ENCODE data around the gene RNF19B. TPM values are rescaled to one million over a fixed set of nuclear protein-coding genes. Genes with fewer than 3 reads are reported as not detected.
A peak's percentile ranks its signal among the peaks of the same experiment; 100 is the strongest.
"Not testable (repeated sequence)": the region's sequence is repeated elsewhere in the genome, so short reads cannot be mapped to it uniquely, and the experiment has no call there.

RNF19B gene
- total RNA-seq, 1 donor from 2014 or later = 18.8 TPM

DNA sequence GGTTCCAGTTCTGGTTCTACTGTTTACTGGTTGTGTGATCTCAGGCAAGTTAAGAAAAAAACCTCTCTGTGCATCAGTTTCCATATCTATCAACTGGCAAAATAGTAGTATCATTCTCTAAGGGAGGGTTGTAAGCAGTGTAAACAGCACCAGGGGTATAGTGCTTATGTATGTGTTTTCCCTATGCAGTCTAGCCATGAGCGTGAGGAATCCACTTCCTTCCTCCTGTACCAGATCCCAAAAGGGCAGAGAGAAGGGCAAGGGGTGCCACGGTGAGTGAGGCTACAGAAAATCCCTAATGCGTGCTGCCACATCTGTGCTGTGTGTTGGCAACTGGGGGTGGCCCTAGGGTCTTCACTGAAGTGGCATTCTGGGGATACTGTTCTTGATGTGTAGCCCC, 18.4 kb upstream of the RNF19B start:
- DNase-seq (ENCODE audit: low spot score) = no peak
- Mint-ChIP-seq H3K9me3 (ENCODE audit: unreplicated experiment) (no peaks in the 10 kb centered on the region), H3K4me1 (ENCODE audit: unreplicated experiment) (peaks cover 20% of the 10 kb centered on the region), H3K27ac (ENCODE audit: unreplicated experiment) (no peak overlapping the region), H3K4me3 (ENCODE audit: unreplicated experiment) (no peak overlapping the region), H3K27me3 (ENCODE audit: unreplicated experiment) (peaks cover 9% of the 10 kb centered on the region), H3K36me3 (ENCODE audit: low read depth, unreplicated experiment) (no peaks in the 10 kb centered on the region)
- TF ChIP-seq, protein P1, sequence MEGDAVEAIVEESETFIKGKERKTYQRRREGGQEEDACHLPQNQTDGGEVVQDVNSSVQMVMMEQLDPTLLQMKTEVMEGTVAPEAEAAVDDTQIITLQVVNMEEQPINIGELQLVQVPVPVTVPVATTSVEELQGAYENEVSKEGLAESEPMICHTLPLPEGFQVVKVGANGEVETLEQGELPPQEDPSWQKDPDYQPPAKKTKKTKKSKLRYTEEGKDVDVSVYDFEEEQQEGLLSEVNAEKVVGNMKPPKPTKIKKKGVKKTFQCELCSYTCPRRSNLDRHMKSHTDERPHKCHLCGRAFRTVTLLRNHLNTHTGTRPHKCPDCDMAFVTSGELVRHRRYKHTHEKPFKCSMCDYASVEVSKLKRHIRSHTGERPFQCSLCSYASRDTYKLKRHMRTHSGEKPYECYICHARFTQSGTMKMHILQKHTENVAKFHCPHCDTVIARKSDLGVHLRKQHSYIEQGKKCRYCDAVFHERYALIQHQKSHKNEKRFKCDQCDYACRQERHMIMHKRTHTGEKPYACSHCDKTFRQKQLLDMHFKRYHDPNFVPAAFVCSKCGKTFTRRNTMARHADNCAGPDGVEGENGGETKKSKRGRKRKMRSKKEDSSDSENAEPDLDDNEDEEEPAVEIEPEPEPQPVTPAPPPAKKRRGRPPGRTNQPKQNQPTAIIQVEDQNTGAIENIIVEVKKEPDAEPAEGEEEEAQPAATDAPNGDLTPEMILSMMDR (IDR thresholded peaks at IDR 0.05; ENCODE audit: unreplicated experiment) = no peak

DNA sequence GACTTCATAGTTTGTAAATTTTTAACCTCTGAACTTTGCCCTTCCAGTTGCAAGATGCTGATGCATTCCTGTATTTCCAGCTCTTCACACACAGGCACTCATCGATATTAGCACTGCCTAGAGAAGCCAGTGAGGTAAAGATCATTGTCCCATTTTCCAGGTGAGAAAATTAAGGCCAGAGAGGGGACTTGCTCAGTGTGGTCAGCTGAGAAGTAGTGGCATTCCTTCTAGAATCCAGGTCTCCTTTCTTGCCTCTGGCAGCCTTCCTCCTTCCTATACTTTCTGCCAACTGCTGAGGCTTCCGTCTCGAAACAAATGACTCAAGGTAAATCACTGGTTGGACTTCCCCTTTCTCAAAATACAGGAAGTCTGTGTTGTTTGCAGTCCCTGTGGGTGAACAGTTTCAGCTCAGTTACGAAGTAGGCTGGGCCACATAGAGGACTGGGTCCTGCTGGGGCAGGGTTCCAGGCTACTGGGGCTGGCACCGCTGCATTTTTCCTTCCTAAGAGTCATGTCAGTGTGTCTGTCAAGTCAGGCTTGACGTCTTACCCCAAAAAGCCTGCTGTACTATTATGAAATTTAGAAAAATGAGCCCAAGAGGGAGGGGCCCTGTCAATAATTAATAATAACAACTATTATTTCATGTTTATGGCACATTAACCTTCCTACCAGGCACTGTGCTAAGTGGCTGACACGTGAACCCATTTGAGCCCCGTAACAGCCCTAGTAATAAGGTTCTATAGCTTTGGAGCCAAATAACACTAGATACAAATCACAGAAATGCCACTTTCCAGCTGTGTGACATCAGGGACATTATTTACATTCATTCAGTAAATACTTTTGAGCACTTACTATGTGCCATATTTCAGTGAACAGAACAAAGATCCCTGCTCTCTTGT, 16.6 kb upstream of the RNF19B start:
- H3K27me3 Mint-ChIP-seq (ENCODE audit: unreplicated experiment) = peaks cover 5% of the 10 kb centered on the region
- H3K4me3 Mint-ChIP-seq (ENCODE audit: unreplicated experiment) = peak overlapping the region; percentile 63
- no peaks in the 10 kb centered on the region for H3K36me3 Mint-ChIP-seq (ENCODE audit: low read depth, unreplicated experiment)
- no peaks in the 10 kb centered on the region for H3K9me3 Mint-ChIP-seq (ENCODE audit: unreplicated experiment)
- DNase-seq (ENCODE audit: low spot score) = peak; percentile 22
- peaks cover 28% of the 10 kb centered on the region for H3K4me1 Mint-ChIP-seq (ENCODE audit: unreplicated experiment)
- TF ChIP-seq, protein P1 (IDR thresholded peaks at IDR 0.05; ENCODE audit: unreplicated experiment) = no peak
- H3K27ac Mint-ChIP-seq (ENCODE audit: unreplicated experiment) = peak overlapping the region; percentile 93

DNA sequence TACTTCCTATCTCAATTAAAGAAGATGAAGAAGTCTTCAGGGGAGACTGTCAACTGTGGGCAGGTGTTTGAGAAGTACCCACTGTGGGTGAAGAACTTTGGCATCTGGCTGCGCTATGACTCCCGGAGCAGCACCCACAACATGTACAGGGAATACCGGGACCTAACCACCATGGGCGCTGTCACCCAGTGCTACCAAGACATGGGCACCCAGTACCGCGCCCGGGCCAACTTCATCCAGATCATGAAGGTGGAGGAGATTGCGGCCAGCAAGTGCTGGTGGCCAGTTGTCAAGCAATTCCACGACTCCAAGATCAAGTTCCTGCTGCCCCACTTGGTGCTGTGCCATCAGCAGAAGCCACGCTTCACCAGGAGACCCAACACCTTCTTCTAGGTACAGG, 15.5 kb upstream of the RNF19B start:
- peaks cover 8% of the 10 kb centered on the region for H3K27me3 Mint-ChIP-seq (ENCODE audit: unreplicated experiment)
- H3K27ac Mint-ChIP-seq (ENCODE audit: unreplicated experiment) = no peak overlapping the region
- H3K9me3 Mint-ChIP-seq (ENCODE audit: unreplicated experiment) = no peaks in the 10 kb centered on the region
- no peak for DNase-seq (ENCODE audit: low spot score)
- TF ChIP-seq, protein P1 (IDR thresholded peaks at IDR 0.05; ENCODE audit: unreplicated experiment) = no peak
- no peaks in the 10 kb centered on the region for H3K36me3 Mint-ChIP-seq (ENCODE audit: low read depth, unreplicated experiment)
- peaks cover 28% of the 10 kb centered on the region for H3K4me1 Mint-ChIP-seq (ENCODE audit: unreplicated experiment)
- no peak overlapping the region for H3K4me3 Mint-ChIP-seq (ENCODE audit: unreplicated experiment)

DNA sequence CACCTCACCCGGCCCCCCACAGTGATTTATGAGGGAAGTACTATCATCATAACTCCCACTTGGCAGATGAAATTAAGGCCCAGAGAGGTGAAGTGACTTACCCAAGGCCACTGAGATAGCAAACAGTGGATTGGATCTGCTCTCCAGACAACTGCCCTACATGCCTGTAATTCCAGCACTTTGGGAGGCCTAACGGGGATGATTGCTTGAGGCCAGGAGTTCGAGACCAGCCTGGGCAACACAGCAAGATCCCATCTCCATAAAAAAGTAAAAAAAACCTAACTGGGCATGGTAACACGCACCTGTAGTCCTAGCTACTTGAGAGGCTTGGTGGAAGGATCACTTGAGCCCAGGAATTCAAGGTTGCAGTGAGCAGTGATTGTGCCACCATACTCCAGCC, 14.2 kb upstream of the RNF19B start:
- no peak overlapping the region for H3K4me3 Mint-ChIP-seq (ENCODE audit: unreplicated experiment)
- no peaks in the 10 kb centered on the region for H3K36me3 Mint-ChIP-seq (ENCODE audit: low read depth, unreplicated experiment)
- no peak overlapping the region for H3K27ac Mint-ChIP-seq (ENCODE audit: unreplicated experiment)
- H3K27me3 Mint-ChIP-seq (ENCODE audit: unreplicated experiment) = peaks cover 8% of the 10 kb centered on the region
- no peaks in the 10 kb centered on the region for H3K9me3 Mint-ChIP-seq (ENCODE audit: unreplicated experiment)
- DNase-seq (ENCODE audit: low spot score) = no peak
- H3K4me1 Mint-ChIP-seq (ENCODE audit: unreplicated experiment) = peaks cover 28% of the 10 kb centered on the region
- TF ChIP-seq, protein P1 (IDR thresholded peaks at IDR 0.05; ENCODE audit: unreplicated experiment) = no peak

DNA sequence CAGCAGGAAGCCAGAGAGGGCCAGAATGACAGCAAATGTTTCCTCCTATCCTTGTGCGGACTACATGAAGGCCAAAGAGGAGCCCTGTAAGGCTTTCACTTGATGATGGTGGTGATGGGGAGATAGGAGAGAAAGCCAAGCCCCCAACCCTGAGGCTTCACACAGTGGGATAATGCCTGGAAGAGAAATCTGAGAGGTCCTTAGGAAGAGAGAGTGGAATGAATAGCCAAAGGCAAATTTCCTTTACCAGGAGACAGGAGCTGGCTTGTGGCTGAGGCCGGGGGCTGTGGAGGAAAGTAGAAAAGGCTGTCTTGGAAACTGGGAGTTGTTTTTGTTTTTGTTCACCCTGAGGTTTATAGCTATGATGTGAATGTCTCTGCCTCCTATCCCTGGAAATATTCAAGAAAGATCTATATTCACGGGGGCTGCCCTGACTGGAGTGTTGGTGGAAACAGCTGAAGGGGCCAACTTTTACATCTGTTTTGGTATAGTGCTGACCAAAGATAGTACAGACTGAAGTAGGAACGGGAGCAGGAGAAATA, 13.0 kb upstream of the RNF19B start:
- no peaks in the 10 kb centered on the region for H3K36me3 Mint-ChIP-seq (ENCODE audit: low read depth, unreplicated experiment)
- no peak overlapping the region for H3K4me3 Mint-ChIP-seq (ENCODE audit: unreplicated experiment)
- peaks cover 6% of the 10 kb centered on the region for H3K27me3 Mint-ChIP-seq (ENCODE audit: unreplicated experiment)
- H3K4me1 Mint-ChIP-seq (ENCODE audit: unreplicated experiment) = peaks cover 25% of the 10 kb centered on the region
- H3K27ac Mint-ChIP-seq (ENCODE audit: unreplicated experiment) = peak overlapping the region; percentile 5
- TF ChIP-seq, protein P1 (IDR thresholded peaks at IDR 0.05; ENCODE audit: unreplicated experiment) = no peak
- no peaks in the 10 kb centered on the region for H3K9me3 Mint-ChIP-seq (ENCODE audit: unreplicated experiment)
- no peak for DNase-seq (ENCODE audit: low spot score)

DNA sequence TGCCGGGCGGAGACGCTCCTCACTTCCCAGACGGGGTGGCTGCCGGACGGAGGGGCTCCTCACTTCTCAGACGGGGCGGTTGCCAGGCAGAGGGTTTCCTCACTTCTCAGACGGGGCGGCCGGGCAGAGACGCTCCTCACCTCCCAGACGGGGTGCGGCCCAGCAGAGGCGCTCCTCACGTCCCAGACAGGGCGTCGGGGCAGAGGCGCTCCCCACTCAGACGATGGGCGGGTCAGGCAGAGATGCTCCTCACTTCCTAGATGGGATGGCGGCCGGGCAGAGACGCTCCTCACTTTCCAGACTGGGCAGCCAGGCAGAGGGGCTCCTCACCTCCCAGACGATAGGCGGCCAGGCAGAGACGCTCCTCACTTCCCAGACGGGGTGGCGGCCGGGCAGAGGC, 10.4 kb upstream of the RNF19B start:
- not testable (repeated sequence) for DNase-seq (ENCODE audit: low spot score); H3K27ac Mint-ChIP-seq (ENCODE audit: unreplicated experiment); H3K4me3 Mint-ChIP-seq (ENCODE audit: unreplicated experiment); H3K9me3 Mint-ChIP-seq (ENCODE audit: unreplicated experiment); H3K36me3 Mint-ChIP-seq (ENCODE audit: low read depth, unreplicated experiment); H3K27me3 Mint-ChIP-seq (ENCODE audit: unreplicated experiment)
- peaks cover 16% of the 10 kb centered on the region for H3K4me1 Mint-ChIP-seq (ENCODE audit: unreplicated experiment)

DNA sequence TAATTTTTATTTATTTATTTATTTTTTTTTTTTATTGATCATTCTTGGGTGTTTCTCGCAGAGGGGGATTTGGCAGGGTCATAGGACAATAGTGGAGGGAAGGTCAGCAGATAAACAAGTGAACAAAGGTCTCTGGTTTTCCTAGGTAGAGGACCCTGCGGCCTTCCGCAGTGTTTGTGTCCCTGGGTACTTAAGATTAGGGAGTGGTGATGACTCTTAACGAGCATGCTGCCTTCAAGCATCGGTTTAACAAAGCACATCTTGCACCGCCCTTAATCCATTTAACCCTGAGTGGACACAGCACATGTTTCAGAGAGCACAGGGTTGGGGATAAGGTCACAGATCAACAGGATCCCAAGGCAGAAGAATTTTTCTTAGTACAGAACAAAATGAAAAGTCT, 8.8 kb upstream of the RNF19B start:
- peaks cover 16% of the 10 kb centered on the region for H3K4me1 Mint-ChIP-seq (ENCODE audit: unreplicated experiment)
- H3K27ac Mint-ChIP-seq (ENCODE audit: unreplicated experiment); DNase-seq (ENCODE audit: low spot score); H3K36me3 Mint-ChIP-seq (ENCODE audit: low read depth, unreplicated experiment); H3K27me3 Mint-ChIP-seq (ENCODE audit: unreplicated experiment); H3K4me3 Mint-ChIP-seq (ENCODE audit: unreplicated experiment); H3K9me3 Mint-ChIP-seq (ENCODE audit: unreplicated experiment): not testable (repeated sequence)

Measured in endothelial cell (in vitro differentiated cells).